GM20431 (cell line): ENCODE results near the gene LMBRD1.
"Not testable (repeated sequence)": the region's sequence is repeated elsewhere in the genome, so short reads cannot be mapped to it uniquely, and the experiment has no call there.

Experiments
- in situ Hi-C: fragments of 300-500 bp; cut with MseI, MboI; formaldehyde crosslinking; loops from one replicate; pipeline ENCODE4 v1.15.0; 2020; ENCODE audit warnings: low sequenced_read_pairs; ENCODE audit not compliant: unreplicated experiment

Gene LMBRD1

DNA sequence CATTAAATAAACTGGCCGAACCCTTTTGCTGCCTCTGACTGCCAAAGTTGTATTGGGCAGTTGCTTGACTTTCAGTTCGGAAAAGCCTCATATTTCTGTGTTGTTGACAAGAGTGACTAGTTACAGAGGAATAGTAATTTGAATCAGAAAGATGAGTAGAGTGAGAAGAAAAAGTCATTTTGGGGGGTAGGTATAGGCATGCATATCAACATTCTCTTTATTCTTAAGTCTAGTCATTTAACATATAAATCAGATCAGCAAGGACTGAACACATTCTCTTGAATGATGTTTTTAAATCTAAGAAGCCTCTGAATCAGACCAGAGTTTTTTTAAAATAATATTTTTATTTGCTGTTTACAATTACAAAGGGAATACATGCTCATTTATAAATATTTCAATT lies 4.9 kb upstream of the LMBRD1 start:
- in situ Hi-C loops: no loop called here

DNA sequence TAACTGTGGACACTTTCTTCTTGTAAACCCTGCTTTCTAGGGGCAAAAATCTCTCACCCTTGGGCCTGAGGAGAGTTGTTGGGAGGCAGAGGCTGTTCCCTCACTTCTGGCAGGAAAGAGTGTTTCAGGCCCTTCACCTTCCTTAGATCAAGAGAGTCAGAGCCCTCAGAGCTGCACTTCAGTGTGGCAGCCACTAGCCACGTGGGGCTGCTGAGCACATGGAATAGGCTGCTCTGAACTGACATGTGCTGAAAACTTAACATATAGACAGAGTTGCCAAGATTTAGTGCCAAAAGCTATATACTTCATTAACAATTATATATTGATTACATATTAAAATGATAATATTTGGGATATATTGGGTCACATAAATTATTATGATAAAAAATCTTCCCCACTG lies 4.4 kb upstream of the LMBRD1 start:
- in situ Hi-C loops: no loop called here

DNA sequence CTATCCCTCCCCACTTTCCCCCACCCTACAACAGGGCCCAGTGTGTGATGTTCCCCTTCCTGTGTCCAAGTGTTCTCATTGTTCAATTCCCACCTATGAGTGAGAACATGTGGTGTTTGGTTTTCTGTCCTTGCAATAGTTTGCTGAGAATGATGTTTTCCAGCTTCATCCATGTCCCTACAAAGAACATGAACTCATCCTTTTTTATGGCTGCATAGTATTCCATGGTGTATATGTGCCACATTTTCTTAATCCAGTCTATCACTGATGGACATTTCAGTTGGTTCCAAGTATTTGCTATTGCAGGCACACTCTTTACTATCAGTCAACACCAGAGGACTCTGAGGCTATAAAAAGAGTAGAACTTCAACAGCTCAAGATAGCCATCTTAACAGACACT lies 2.0 kb upstream of the LMBRD1 start:
- in situ Hi-C loops: not testable (repeated sequence)

DNA sequence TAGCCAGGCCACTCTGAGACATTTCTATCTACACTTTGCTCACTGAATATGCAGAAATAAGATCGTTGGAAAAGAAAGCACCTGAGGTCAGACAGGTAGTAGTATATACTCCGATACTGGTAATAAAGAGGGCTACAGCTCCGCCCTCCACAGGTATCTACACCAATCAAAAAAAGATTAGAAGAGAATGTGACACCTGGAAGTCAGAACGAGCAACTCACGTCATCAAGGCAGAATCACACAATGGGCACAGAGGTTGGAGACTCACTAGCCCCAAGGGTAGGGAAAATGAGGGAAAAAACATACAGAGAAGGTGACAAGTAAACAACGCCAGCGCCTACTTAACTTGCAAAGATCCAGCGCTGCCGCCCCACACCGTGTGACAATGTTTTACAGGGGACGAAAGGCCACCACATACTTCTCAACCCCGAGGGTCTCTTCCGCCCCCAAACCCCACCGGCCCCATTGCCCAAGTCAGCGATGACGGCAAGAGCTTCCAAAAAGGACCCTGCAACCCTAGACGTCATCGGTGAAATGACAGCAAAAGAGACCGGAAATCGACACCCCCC lies 653 bp downstream of the LMBRD1 start:
- in situ Hi-C loops: no loop called here

DNA sequence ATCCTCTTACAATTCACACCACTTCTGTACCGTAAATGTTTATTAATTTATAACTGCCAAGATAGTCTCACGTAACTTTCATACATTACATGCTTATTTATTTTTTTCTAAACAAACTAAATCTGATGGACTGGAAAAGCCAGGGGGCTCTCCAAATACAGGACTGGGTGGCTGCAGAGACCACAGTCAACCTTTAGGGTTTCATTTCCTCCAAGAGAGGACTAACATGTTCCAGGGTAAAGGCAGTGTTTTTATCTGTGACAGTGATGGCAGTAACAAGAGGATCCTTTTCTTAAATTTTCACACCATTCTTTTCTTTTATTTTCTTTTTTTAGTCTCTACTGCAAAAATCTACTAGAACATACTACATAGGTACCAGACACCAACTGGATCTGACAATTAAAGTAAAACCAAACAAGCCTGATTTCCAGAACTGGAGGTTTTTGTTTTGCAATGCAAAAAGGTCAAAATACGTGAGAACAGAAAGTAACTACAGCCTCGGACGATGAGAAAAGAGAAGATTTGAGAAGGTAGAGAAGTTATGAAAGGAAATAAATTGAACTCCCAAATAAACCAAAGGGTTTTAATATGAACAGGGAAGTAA lies 1.2 kb downstream of the LMBRD1 start:
- in situ Hi-C loops: no loop called here

DNA sequence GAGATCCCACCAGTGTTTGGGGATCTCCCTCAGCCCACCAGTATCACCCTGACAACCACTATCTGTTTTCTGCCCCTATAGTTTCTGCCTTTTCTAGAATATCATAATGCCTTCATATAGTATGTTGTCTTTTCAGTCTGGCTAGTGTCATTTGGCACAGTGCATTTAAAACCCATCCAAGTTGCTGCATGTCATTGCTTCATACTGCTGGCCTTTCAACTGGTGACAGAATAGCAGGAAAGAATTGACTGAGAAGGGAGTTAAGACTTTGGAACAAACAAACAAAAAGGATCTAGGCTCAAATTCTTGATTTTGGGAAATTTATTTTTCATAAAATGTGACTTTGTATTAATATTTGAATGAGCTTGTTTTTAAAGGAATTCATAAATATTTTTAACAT lies 4.5 kb downstream of the LMBRD1 start:
- in situ Hi-C loops: no loop called here

DNA sequence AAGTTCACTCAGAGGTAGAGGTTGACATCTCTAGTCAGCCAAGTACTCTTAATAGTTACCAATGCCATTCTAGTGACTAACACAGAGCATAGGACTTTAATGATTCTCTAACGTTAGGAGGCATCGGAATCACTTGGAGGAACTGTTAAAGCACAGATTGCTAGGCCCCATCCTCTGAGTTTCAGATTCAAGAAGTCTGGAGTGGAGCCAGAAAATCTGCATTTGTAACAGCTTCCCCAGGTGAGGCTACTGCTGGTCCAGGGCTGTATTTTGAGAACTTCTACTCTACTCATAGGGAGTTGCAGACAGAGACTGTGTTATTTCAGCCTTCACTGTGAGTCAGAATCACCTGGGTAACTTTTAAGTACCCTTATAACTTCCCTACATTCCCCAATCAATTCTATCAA lies 5.7 kb downstream of the LMBRD1 start:
- in situ Hi-C loops: no loop called here

DNA sequence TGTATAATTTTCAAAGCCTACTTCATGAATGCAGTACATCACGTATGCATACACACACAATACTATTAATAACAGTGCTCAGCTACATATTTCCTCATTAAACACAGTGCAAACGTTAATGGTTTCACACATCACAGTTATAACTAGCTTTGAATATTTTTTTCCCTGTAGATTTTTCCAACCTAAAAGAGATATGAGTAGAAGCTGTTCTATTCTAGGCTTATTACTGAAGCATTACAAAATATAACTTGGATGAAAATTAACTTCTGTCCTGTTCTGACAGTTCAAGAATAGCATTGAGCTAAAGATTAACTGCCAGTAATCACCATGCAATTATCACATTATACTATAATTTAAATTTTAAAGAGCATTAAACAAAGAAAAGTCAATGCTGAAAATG lies 6.2 kb downstream of the LMBRD1 start:
- in situ Hi-C loops: no loop called here

DNA sequence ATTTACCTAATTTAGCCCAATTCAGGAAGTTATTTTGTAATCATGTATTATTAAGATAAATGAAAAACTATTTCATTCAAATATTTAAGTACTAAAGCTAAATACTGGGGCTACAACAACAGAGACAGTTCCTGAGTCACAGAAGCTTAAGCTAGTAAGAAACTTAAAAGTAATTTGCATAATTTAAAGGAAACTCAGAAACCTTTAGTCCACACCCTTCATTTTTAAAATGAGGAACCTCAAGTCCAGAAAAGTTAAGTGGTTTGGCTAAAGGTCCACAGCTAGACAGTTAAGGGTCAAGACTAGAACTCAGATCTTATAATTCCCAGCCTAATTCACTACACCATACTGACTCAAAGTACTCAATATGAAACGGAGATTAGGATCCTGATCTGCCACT lies 7.2 kb downstream of the LMBRD1 start:
- in situ Hi-C loops: no loop called here

DNA sequence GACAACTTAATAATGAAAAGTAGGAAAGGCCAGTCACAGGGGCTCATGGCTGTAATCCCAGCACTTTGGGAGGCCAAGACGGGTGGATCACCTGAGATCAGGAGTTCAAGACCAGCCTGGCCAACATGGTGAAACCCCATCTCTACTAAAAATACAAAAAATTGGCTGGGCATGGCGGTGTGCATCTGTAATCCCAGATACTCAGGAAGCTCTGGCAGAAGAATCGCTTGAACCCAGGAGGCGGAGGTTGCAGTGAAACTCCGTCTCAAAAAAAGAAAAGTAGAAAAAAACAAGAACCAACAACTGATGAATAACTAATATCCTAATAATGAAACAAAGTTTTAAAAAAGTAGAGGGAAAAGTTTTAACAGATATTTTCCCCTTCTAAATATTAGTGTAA lies 9.4 kb downstream of the LMBRD1 start:
- in situ Hi-C loops: not testable (repeated sequence)

DNA sequence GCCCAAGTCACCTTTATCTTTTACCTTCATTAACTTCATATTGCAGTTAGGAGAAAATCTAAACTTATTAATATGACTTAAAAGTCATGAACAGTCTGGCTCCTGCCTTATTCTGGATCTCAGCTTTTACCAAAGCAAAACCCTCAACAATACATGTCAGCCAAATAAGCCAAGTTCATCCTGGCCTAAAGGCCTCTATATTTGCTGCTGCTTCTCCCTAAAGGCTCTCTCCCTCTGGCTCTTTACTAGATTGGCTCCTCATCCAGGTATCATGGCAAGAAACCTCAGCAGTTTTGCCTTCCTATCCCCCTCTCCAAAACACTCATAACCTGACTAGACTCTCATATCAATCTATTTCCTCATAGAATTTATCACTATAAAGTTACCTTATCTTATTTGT lies 11.1 kb downstream of the LMBRD1 start:
- in situ Hi-C loops: no loop called here

DNA sequence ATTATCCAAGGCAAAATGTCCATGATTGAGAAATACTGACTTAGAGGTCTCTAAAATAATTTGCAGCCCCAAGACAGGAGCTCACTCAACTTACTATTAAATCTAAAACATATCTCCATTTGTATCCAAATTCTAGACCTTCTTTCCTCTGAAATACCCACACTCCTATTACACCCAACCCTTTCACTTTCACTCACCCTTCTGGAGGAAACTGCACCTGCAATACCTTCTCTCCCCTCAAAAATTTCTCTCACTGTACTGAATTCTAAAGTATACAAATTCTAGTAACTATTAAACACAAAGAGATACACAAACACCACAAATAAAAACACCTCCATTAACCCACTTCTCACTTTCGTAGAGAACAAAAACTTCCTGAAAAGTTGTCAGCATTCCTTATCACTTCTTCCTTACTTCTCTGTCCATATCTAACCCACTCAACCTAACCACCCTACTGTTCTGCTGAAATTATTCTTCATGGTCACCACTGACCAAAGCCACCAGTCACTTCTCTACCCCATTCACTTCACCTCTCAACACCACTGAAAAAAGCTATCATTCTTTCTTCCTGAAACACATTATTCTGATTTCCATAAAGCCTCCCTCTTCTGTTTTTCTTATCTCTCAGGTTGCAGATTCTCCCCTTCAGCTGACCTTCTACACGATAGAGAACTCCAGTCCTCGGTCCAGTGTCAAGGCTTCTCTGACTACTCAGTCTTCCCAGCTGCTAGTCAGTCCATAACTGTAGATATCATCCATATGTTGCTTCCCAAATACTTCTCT lies 12.0 kb downstream of the LMBRD1 start:
- in situ Hi-C loops: no loop called here

DNA sequence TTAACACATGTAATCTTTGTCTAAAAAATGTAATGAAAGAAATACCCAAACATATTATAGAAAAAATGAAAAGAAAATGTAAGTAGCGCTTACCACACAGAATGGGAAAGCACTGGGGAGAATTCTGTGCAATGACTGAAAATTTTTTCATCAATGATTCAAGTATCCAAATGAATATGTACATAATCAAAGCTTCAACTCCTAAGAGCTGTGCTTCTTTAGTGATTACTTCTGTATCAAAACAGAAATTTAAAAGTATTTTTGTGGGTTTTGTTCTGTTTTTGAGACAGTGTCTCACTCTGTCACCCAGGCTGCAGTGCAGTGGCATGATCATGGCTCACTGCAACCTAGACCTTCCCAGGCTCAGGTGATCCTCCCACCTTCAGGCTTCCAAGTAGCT lies 13.7 kb downstream of the LMBRD1 start:
- in situ Hi-C loops: no loop called here

DNA sequence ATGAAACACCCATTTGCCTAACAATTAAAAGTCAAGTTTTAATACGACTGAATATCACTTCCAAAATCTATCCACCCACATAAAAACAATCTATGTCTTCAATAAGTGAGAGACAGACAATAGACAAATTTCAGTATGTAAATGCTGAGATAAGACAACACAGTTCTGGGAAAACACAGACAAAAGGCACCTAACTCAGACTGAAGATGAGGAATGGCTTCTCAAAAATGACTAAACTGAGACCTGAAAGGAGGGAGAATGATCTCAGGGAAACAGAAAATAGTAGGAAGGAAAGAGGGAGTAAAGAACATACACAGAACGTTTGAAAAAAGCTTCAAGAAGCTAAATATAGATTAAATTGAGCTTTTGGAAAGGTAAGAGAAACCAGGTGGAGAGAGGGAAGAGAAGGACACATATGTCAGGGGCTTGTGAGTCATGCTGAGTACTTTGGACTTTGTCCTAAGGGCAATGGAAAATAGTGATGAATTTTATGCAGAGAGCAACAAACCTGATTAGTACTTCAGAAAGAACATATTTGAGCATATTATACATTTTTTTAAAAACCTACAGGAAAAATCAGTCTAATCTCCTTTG lies 16.1 kb downstream of the LMBRD1 start:
- in situ Hi-C loops: no loop called here

DNA sequence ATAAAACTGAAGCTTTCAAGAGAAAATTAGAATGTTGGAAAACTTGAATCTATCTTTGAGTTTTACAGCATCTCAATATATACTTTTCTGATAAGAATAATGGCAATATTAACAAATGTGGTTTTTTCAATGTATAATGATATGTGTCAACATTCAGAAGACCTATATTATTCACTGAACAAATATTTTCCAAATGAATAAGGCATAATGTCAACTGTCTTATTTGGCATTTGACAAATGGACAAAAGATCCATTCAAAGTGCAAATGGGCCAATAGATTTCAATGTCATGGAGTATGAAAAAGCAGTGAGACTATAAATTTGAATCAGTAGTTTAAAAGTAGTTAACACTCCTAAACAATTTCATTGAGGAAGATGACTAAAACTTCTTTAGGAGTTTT lies 20.9 kb downstream of the LMBRD1 start:
- in situ Hi-C loops: no loop called here

DNA sequence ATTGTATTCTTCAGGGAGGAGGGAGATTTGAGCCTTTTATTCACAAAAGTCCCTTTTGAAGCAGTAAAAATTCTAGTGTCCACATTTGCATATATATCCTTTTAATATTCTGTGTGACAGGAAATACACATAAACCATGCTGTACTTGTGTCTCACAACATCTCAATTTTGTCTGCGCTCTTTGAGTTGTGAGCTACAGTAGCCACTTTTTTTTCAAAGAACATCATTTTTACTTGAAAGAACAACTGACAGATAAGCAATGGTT lies 21.3 kb downstream of the LMBRD1 start:
- in situ Hi-C loops: no loop called here

DNA sequence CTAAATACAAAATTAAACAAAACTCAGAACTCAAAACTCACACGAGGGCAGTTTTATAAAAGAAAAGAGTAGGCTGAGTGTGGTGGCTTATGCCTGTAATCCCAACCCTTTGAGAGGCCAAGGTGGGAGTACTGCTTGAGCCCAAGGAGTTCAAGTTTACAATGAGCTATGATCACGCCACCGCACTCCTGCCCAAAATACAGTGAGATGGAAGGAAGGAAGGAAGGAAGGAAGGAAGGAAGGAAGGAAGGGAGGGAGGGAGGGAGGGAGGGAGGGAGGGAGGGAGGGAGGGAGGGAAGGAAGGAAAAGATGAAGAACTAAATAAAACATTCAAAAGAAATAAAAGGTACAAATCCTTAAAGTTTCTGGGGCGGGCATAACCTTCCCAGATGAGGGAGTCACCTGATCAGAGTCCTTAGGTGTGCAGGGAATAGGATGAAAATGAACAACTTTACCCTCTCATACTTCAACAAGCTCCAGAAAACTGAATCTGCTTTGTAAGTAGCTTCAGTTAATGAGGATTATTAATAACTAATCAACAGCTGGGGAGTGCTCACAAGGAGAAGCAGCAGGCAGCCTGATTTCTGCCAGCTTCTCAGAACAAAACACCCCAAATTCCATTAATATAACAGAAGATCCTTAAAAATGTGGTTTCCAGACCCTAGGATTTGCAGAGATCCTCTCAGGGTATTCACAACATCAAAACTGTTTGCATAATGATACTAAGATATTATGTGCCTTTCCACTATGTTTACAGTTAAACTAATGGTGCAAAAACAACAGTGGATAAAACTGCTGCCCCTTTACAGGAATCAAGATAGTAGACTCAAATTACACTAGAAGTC lies 21.8 kb downstream of the LMBRD1 start:
- in situ Hi-C loops: no loop called here

DNA sequence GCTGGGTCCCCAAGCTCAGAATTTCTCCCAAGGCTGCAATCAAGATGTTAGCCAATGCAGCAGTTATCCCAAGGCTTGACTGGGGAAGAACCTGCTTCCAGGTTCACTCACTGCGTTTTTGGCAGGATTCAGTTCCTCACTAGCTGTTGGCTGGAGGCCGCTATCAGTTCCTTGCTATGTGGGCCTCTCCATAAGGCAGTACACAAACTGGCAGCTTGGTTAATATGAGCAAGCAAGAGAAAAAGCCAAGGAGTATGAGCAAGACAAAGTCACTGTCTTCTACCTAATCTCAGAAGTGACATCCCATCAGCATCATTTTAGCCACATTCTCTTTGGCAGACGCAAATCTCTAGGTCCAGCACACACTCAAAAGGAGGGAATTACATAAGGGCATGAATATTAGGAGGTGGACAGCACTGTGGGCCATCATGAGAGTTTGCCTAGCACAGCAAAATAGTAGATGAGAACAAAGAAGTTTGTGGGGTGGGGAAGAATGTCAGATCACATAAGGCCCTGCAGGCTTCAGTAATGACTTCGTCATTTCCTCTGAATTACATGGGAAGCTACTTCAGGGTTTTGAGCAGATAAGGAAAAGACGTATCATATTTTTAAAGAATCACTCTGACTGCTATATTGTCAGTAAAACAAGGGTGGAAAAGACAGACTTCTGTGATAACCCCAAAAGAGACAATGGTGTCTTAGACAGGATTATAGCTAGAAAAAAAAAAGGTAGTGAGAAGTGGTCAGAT lies 25.5 kb downstream of the LMBRD1 start:
- in situ Hi-C loops: no loop called here

DNA sequence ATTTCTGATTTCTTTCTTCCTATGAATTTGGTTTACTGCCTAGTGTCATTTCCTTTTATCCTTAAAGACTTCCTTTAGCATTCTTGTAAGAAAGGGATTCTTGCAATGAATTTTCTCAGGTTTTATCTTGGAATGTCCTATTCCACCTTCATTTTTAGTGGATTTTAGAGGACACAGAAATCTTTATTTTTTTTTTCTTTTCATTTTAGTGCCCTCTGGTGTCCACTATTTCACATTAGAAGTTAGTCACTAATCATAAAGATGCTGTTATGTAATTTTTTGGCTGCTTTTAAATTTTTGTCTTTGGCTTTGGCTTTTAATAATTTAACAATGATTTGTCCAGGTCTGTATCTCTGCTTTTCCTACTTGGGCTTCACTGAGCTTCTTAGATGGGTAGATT lies 28.1 kb downstream of the LMBRD1 start:
- in situ Hi-C loops: no loop called here

DNA sequence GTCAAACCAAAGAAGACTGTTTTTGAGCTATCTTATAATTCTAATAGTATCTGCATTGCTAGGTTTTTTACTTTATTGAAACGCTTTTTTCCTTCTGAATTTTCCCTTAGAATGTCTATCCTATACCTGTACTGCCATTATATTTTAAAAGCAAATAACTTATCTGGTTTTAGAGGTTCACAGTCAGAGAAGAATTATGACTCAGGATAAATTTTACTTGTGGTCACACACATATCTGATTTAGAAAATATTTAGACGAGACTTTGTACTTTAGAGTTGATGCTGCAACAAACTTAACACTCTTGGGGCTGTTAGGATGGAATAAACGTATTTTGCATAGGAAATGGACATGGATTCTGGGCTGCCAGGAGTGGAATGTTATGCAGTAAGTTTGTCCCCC lies 33.0 kb downstream of the LMBRD1 start:
- in situ Hi-C loops: no loop called here
